WERI-Rb-1 (cell line): ENCODE measurements around the gene PROK2.
A peak's percentile ranks its signal among the peaks of the same experiment; 100 is the strongest.

Experiments
- DNase-seq: peaks from one replicate; pipeline ENCODE4 v3.0.0-alpha.2; 2020
- H3K27ac ChIP-seq: fragments of 250-450 bp; sonication (Bioruptor Pico); 2 replicates; pipeline ENCODE4 v1.5.1; 2020; ENCODE audit warnings: mild to moderate bottlenecking, moderate library complexity
- H3K27me3 ChIP-seq: fragments of 250-450 bp; sonication (Bioruptor Pico); 2 replicates; pipeline ENCODE4 v1.5.1; 2021; ENCODE audit warnings: mild to moderate bottlenecking, low read depth, moderate library complexity; ENCODE audit not compliant: insufficient read depth, severe bottlenecking
- H3K36me3 ChIP-seq: fragments of 250-450 bp; sonication (Bioruptor Pico); 2 replicates; pipeline ENCODE4 v1.5.1; 2020; ENCODE audit warnings: mild to moderate bottlenecking, moderate library complexity
- H3K4me3 ChIP-seq: 2 replicates; pipeline ENCODE4 v1.5.1; 2011; ENCODE audit warnings: low read depth, mild to moderate bottlenecking, control low read depth, low read length
- H3K9me3 ChIP-seq: fragments of 250-450 bp; sonication (Bioruptor Pico); 2 replicates; pipeline ENCODE4 v1.5.1; 2021; ENCODE audit warnings: mild to moderate bottlenecking, moderate library complexity; ENCODE audit not compliant: severe bottlenecking
- TF ChIP-seq, protein P1 (sequence below): IDR thresholded peaks from 2 replicates; pipeline ENCODE4 v1.5.1; 2011; ENCODE audit warnings: low read depth, mild to moderate bottlenecking, control low read depth, inconsistent platforms, low read length

PROK2 gene, protein sequence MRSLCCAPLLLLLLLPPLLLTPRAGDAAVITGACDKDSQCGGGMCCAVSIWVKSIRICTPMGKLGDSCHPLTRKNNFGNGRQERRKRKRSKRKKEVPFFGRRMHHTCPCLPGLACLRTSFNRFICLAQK

DNA sequence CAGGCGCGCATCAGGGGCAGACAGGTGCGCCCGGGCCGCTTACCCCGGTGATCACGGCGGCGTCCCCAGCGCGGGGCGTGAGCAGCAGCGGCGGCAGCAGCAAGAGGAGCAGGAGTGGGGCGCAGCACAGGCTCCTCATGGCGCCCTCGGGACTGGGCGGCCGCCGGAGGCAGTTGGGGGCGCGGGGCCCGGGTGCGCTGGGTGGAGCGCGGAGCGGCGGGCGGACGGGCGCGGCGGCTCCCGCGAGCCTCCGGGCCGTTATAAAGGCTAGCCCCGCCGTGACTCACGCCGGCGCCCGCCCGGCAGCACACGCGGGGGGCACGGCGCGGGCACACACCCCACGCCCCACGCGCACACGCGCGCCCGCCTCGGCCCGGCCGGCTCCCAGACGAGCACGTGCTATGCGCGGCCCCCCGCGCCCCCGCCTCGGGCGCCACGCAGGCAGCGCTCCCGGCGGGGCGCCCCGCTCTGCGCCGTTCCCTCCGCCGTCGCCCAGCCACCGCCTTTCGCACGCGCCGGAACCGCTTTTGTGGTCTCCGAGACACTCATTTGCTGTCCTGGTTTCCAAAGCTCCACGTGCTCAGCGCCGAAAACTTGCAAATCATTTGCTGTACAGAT, at the start of gene PROK2:
TSS of gene PROK2 (minus strand) at position 235 of the 618 bp plus-strand sequence. CDS start at position 139, 96 bp downstream.
- no peak within 1 kb of the TSS for H3K27ac ChIP-seq
- no peaks in the 10 kb centered on the region for H3K9me3 ChIP-seq
- TF ChIP-seq, protein P1, sequence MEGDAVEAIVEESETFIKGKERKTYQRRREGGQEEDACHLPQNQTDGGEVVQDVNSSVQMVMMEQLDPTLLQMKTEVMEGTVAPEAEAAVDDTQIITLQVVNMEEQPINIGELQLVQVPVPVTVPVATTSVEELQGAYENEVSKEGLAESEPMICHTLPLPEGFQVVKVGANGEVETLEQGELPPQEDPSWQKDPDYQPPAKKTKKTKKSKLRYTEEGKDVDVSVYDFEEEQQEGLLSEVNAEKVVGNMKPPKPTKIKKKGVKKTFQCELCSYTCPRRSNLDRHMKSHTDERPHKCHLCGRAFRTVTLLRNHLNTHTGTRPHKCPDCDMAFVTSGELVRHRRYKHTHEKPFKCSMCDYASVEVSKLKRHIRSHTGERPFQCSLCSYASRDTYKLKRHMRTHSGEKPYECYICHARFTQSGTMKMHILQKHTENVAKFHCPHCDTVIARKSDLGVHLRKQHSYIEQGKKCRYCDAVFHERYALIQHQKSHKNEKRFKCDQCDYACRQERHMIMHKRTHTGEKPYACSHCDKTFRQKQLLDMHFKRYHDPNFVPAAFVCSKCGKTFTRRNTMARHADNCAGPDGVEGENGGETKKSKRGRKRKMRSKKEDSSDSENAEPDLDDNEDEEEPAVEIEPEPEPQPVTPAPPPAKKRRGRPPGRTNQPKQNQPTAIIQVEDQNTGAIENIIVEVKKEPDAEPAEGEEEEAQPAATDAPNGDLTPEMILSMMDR, result no peak
- H3K4me3 ChIP-seq, result peak within 1 kb of the TSS; percentile 49
- H3K27me3 ChIP-seq, result peaks cover 20% of the 10 kb centered on the region
- H3K36me3 ChIP-seq, result no peaks in the 10 kb centered on the region
- peak; percentile 18 for DNase-seq

DNA sequence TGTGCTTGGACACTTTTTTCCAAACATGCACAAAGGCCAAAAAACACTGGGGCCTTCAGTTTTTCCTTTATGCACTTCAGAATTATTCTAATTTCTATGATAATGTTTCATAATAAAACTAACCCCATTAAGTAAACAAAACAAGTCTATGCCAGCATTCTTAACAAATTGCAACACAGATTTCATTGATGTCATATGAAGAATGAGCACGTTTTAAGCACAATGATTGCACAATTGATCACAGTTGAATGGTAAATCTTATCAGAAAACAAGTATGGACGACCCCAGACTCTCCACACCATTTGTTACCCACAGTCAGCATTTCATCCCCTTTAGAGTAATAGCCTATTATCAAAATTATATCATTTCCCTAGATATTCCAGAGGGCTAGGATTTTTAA, 46.7 kb upstream of the PROK2 start:
- DNase-seq, result no peak
- H3K27ac ChIP-seq, result no peak overlapping the region
- TF ChIP-seq, protein P1, result no peak
- no peaks in the 10 kb centered on the region for H3K36me3 ChIP-seq
- H3K9me3 ChIP-seq, result no peaks in the 10 kb centered on the region
- H3K27me3 ChIP-seq, result no peaks in the 10 kb centered on the region
- no peak overlapping the region for H3K4me3 ChIP-seq

DNA sequence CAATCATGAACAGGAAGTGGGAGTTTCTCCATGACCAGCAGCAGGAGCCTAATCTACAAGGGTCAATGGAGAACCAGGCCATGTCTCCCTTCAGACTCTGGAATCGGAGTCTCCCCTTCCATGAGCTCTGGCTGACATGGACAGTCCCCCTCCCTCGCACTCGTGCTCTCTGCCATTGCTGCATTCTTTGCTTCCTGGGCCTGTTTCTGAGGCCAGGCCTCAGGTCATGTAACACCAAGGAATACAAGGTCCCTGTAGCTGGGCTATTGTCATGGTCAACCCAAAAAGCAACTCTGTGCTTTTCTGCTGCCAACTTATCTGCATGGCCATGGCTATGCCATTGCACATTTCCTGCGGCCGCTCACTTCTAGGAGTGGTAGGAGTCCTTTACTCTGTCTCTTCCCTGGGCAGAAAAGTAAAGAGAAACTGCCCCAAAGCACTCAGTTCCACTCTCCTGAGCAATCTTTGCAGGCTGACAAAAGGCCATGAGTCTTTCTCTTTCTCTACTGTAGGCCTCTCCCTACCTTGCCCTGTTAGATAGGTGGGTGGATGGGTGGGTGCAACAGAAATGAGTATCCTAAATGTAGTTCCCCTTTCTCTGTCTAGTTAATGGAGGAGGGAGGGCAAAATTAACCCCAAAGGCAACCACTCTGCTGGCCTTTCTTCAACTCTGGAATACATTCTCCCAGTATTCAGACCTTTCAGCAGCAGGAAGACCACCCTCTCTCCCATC, 40.8 kb upstream of the PROK2 start:
- H3K27me3 ChIP-seq, result no peaks in the 10 kb centered on the region
- no peak for DNase-seq
- H3K27ac ChIP-seq, result no peak overlapping the region
- H3K9me3 ChIP-seq, result no peaks in the 10 kb centered on the region
- H3K4me3 ChIP-seq, result no peak overlapping the region
- TF ChIP-seq, protein P1, result no peak
- H3K36me3 ChIP-seq, result no peaks in the 10 kb centered on the region

GRCh38 chr3:71821116-71821515, 36.2 kb upstream of the PROK2 start:
- TF ChIP-seq, protein P1, result no peak
- no peak overlapping the region for H3K4me3 ChIP-seq
- H3K36me3 ChIP-seq, result no peaks in the 10 kb centered on the region
- H3K27ac ChIP-seq, result no peak overlapping the region
- DNase-seq, result no peak
- no peaks in the 10 kb centered on the region for H3K9me3 ChIP-seq
- no peaks in the 10 kb centered on the region for H3K27me3 ChIP-seq

- Histone ChIP-seq H3K27me3 (no peaks in the 10 kb centered on the region), H3K36me3 (no peaks in the 10 kb centered on the region), H3K27ac (no peak overlapping the region), H3K4me3 (no peak overlapping the region), H3K9me3 (no peaks in the 10 kb centered on the region)
- TF ChIP-seq, protein P1, result no peak
- no peak for DNase-seq
Measured at GRCh38 chr3:71817262-71817661, 32.3 kb upstream of the PROK2 start.
